ENCODE results near the gene VPS37B. TPM values are rescaled to one million over a fixed set of nuclear protein-coding genes. Genes with fewer than 3 reads are reported as not detected.

The VPS37B gene
- total RNA-seq, 1 experiment from 2014 or later = 12.3 TPM

DNA sequence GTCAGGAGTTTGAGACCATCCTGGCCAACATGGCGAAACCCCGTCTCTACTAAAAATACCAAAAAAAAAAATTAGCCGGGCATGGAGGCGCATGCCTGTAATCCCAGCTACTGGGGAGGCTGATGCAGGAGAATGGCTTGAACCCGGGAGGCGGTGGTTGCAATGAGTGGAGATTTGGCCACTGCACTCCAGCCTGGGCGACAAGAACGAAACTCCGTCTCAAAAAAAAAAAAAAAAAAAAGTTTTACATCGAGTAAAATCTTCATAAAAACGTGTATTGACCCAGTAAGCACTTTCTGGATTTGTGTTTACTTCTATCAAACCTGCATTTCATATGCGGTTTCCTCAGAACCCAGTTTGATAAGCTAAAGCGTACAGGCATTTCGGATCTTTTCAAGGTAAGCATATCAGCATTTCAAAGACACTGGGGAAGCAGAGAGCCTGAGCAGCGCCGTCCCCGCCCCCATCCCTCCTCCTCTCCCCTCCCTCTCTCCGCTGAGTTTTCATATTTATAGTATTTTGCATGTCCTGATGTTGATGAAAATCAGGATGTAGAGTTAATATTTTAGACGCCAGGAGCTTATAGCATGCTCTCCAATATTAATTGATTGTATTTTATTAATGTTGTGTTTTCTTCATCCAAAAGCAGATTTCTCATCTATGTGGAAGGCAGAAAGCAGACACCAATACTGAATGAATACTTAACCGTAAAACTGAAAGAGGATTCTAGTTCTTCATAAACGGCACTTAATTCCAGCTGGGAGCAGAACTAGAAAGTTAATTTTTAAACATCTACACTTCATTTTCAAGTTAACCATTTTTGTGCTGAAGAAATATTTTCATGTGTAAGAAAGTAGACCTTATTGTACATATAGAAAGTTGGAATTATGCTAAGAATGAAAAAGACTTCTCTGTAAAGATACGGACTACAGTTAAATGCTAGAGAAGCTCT is 69.9 kb downstream of the VPS37B start:
- Histone ChIP-seq H3K14ac (ENCODE audit: insufficient read depth, low read length) (no peak overlapping the region), H2AFZ (ENCODE audit: low read length) (no peak overlapping the region), H2BK12ac (ENCODE audit: insufficient read length, low read depth, low read length) (no peak overlapping the region), H3K23me2 (ENCODE audit: insufficient read length, low read depth, low read length, poor library complexity, severe bottlenecking) (no peaks in the 10 kb centered on the region), H3K4me1 (ENCODE audit: insufficient read depth, low read length) (no peaks in the 10 kb centered on the region), H3K9ac (ENCODE audit: extremely low read depth, insufficient read length, low read length) (no peak overlapping the region), H2AK5ac (ENCODE audit: insufficient read length, low read length) (no peak overlapping the region), H3K27ac (ENCODE audit: insufficient read length, low read depth, low read length) (no peak overlapping the region), H3K4ac (ENCODE audit: low read depth, low read length) (no peak overlapping the region), H3K23ac (ENCODE audit: insufficient read length, low read depth, low read length) (no peak overlapping the region), H3K56ac (ENCODE audit: insufficient read length, low read depth, low read length) (no peak overlapping the region), H3K79me1 (ENCODE audit: insufficient read depth, low read depth, low read length, poor library complexity, severe bottlenecking) (no peaks in the 10 kb centered on the region), H2BK120ac (ENCODE audit: low read depth, low read length, poor library complexity, severe bottlenecking) (no peak overlapping the region), H4K20me1 (ENCODE audit: control insufficient read depth, insufficient read depth, insufficient read length) (peaks cover 3% of the 10 kb centered on the region), H3K9me3 (ENCODE audit: control insufficient read depth, low read depth, low read length) (no peaks in the 10 kb centered on the region), H2BK5ac (ENCODE audit: insufficient read length, low read length) (no peak overlapping the region), H3T11ph (ENCODE audit: low read length) (no peak overlapping the region), H3K18ac (ENCODE audit: insufficient read length, low read depth, low read length) (no peak overlapping the region), H4K5ac (ENCODE audit: insufficient read length, low read depth, low read length) (no peak overlapping the region), H3K79me2 (ENCODE audit: insufficient read depth, low read length) (no peaks in the 10 kb centered on the region), H4K91ac (ENCODE audit: insufficient read length, low read depth, low read length) (no peak overlapping the region), H4K8ac (replicated peaks; ENCODE audit: insufficient read length, low read depth, low read length) (no peak overlapping the region), H2BK15ac (ENCODE audit: low read depth, low read length) (no peak overlapping the region), H3K27me3 (ENCODE audit: insufficient read depth, low read length) (0 out of 2 replicates have a peak, but pooled peaks cover 2% of the 10 kb centered on the region), H2BK20ac (ENCODE audit: low read depth, low read length, poor library complexity, severe bottlenecking) (no peak overlapping the region), H3K4me2 (ENCODE audit: insufficient read depth, insufficient read length, low read length) (no peak overlapping the region)
- TF ChIP-seq, protein P1, sequence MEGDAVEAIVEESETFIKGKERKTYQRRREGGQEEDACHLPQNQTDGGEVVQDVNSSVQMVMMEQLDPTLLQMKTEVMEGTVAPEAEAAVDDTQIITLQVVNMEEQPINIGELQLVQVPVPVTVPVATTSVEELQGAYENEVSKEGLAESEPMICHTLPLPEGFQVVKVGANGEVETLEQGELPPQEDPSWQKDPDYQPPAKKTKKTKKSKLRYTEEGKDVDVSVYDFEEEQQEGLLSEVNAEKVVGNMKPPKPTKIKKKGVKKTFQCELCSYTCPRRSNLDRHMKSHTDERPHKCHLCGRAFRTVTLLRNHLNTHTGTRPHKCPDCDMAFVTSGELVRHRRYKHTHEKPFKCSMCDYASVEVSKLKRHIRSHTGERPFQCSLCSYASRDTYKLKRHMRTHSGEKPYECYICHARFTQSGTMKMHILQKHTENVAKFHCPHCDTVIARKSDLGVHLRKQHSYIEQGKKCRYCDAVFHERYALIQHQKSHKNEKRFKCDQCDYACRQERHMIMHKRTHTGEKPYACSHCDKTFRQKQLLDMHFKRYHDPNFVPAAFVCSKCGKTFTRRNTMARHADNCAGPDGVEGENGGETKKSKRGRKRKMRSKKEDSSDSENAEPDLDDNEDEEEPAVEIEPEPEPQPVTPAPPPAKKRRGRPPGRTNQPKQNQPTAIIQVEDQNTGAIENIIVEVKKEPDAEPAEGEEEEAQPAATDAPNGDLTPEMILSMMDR (conservative IDR thresholded peaks at IDR 0.05) = no peak
- no peak for DNase-seq
- peaks cover 79% of the 10 kb centered on the region for H3K27me3 Mint-ChIP-seq (ENCODE audit: low read depth)
- H3K9me3 Mint-ChIP-seq = no peaks in the 10 kb centered on the region
- H3K4me3 Mint-ChIP-seq = no peak overlapping the region
- no CpG with 5 or more reads among the region's 22 CpGs for WGBS (ENCODE audit: extremely low coverage, insufficient read length, low lambda C conversion rate)
- peaks cover 8% of the 10 kb centered on the region in 2 experiments for H3K4me1 Mint-ChIP-seq
- no peak overlapping the region for H3K27ac Mint-ChIP-seq
- no peaks in the 10 kb centered on the region for H3K36me3 Mint-ChIP-seq (ENCODE audit: insufficient read depth in 1 of 3, low read depth in 3 of 3)
